ENCODE measurements around the gene AJAP1. TPM values are rescaled to one million over a fixed set of nuclear protein-coding genes. Genes with fewer than 3 reads are reported as not detected.

AJAP1 gene
- total and polyA plus RNA-seq, 2 donors (not counting 1 experiment from before 2014, with no cell fraction given) = 0.01 TPM; not detected in 1

GRCh38 chr1:4626061-4626460 lies 28.3 kb upstream of the AJAP1 start:
- Histone ChIP-seq H3K9me3 (ENCODE audit: control insufficient read depth, insufficient read depth, low read depth, low read length) (no peaks in the 10 kb centered on the region), H3K79me2 (ENCODE audit: control insufficient read depth, insufficient read depth, low read length) (no peaks in the 10 kb centered on the region), H3K4me2 (ENCODE audit: extremely low read depth, insufficient read depth, low read length) (no peak overlapping the region), H3K27me3 (ENCODE audit: control insufficient read depth, insufficient read depth, low read length) (no peaks in the 10 kb centered on the region), H3K9ac (ENCODE audit: insufficient read depth, low read length) (no peak overlapping the region), H3K36me3 (ENCODE audit: control insufficient read depth, insufficient read depth, low read length) (no peaks in the 10 kb centered on the region), H3K4me1 (ENCODE audit: control insufficient read depth, extremely low read depth, insufficient read depth, low read length) (no peaks in the 10 kb centered on the region), H4K20me1 (ENCODE audit: control insufficient read depth, extremely low read depth, insufficient read depth, low read length) (no peaks in the 10 kb centered on the region), H3K27ac (ENCODE audit: insufficient read depth, low read length) (no peak overlapping the region), H2AFZ (ENCODE audit: low read length) (no peak overlapping the region), H3K4me3 (replicated peaks in 1 of 4; ENCODE audit: control extremely low read depth in 1 of 4, insufficient read depth in 1 of 4, low read depth in 3 of 4, low read length in 4 of 4) (no peak overlapping the region)
- DNase-seq (ENCODE audit: low read depth in 2 of 2) = no peak
- TF ChIP-seq EZH2 (IDR thresholded peaks at IDR 0.05; ENCODE audit: low read length, missing control alignments) = no peak
- TF ChIP-seq, protein P1, sequence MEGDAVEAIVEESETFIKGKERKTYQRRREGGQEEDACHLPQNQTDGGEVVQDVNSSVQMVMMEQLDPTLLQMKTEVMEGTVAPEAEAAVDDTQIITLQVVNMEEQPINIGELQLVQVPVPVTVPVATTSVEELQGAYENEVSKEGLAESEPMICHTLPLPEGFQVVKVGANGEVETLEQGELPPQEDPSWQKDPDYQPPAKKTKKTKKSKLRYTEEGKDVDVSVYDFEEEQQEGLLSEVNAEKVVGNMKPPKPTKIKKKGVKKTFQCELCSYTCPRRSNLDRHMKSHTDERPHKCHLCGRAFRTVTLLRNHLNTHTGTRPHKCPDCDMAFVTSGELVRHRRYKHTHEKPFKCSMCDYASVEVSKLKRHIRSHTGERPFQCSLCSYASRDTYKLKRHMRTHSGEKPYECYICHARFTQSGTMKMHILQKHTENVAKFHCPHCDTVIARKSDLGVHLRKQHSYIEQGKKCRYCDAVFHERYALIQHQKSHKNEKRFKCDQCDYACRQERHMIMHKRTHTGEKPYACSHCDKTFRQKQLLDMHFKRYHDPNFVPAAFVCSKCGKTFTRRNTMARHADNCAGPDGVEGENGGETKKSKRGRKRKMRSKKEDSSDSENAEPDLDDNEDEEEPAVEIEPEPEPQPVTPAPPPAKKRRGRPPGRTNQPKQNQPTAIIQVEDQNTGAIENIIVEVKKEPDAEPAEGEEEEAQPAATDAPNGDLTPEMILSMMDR (conservative IDR thresholded peaks at IDR 0.05 in 1 of 2, IDR thresholded peaks at IDR 0.05 in 1 of 2; ENCODE audit: low read depth in 1 of 2, low read length in 2 of 2) = no peak

DNA sequence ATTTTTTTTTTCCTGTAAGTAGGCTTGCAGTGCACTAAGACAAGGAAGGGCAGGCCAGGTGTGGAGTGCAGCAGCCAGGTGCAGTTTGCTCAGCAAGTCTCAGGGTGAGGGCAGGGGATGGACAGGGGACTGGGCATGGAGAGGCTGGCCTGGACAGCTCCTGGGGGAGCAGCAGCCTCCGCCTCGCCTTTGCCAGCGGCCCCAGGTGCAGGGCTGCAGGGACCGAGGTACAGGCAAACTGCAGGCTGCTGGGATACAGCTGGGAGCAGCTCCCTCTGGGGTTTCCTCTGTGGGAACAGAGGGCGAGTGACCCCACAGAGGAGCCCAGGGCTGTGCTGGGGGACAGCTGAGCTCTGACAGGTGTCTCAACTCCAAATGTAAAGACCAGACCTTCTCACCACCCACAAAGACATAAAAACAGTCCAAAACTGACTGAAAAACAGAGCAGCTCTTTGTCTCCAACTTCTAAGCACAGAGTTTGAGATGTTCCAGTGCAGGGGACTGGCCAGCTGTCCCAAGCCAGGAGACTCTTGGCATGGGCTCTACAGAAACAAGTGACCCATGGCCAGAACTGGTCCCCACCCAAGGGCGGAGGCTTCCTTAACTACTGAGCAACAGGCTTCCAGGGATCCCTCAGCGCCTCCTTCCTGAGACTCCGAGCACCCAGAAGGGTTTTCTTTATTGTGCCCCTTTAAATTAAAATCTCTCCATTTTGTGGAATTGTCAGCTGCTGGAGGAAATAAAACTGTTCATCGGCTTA lies 27.7 kb upstream of the AJAP1 start:
- no peak overlapping the region for H3K4me2 ChIP-seq (ENCODE audit: extremely low read depth, insufficient read depth, low read length)
- DNase-seq (ENCODE audit: low read depth in 2 of 2) = no peak
- H3K4me3 ChIP-seq (replicated peaks in 1 of 4; ENCODE audit: control extremely low read depth in 1 of 4, insufficient read depth in 1 of 4, low read depth in 3 of 4, low read length in 4 of 4) = no peak overlapping the region
- no peak overlapping the region for H2AFZ ChIP-seq (ENCODE audit: low read length)
- no peaks in the 10 kb centered on the region for H3K27me3 ChIP-seq (ENCODE audit: control insufficient read depth, insufficient read depth, low read length)
- TF ChIP-seq, protein P1 (conservative IDR thresholded peaks at IDR 0.05 in 1 of 2, IDR thresholded peaks at IDR 0.05 in 1 of 2; ENCODE audit: low read depth in 1 of 2, low read length in 2 of 2) = no peak
- no peak for TF ChIP-seq EZH2 (IDR thresholded peaks at IDR 0.05; ENCODE audit: low read length, missing control alignments)
- no peaks in the 10 kb centered on the region for H3K4me1 ChIP-seq (ENCODE audit: control insufficient read depth, extremely low read depth, insufficient read depth, low read length)
- H3K79me2 ChIP-seq (ENCODE audit: control insufficient read depth, insufficient read depth, low read length) = no peaks in the 10 kb centered on the region
- H4K20me1 ChIP-seq (ENCODE audit: control insufficient read depth, extremely low read depth, insufficient read depth, low read length) = no peaks in the 10 kb centered on the region
- no peaks in the 10 kb centered on the region for H3K9me3 ChIP-seq (ENCODE audit: control insufficient read depth, insufficient read depth, low read depth, low read length)
- no peaks in the 10 kb centered on the region for H3K36me3 ChIP-seq (ENCODE audit: control insufficient read depth, insufficient read depth, low read length)
- H3K27ac ChIP-seq (ENCODE audit: insufficient read depth, low read length) = no peak overlapping the region
- H3K9ac ChIP-seq (ENCODE audit: insufficient read depth, low read length) = no peak overlapping the region

- no peak overlapping the region for H3K27ac ChIP-seq (ENCODE audit: insufficient read depth, low read length)
- DNase-seq (ENCODE audit: low read depth in 2 of 2) = no peak
- H3K9me3 ChIP-seq (ENCODE audit: control insufficient read depth, insufficient read depth, low read depth, low read length) = no peaks in the 10 kb centered on the region
- no peaks in the 10 kb centered on the region for H3K79me2 ChIP-seq (ENCODE audit: control insufficient read depth, insufficient read depth, low read length)
- H4K20me1 ChIP-seq (ENCODE audit: control insufficient read depth, extremely low read depth, insufficient read depth, low read length) = no peaks in the 10 kb centered on the region
- no peak overlapping the region for H3K4me3 ChIP-seq (replicated peaks in 1 of 4; ENCODE audit: control extremely low read depth in 1 of 4, insufficient read depth in 1 of 4, low read depth in 3 of 4, low read length in 4 of 4)
- TF ChIP-seq EZH2 (IDR thresholded peaks at IDR 0.05; ENCODE audit: low read length, missing control alignments) = no peak
- TF ChIP-seq, protein P1 (conservative IDR thresholded peaks at IDR 0.05 in 1 of 2, IDR thresholded peaks at IDR 0.05 in 1 of 2; ENCODE audit: low read depth in 1 of 2, low read length in 2 of 2) = no peak
- no peak overlapping the region for H2AFZ ChIP-seq (ENCODE audit: low read length)
- no peaks in the 10 kb centered on the region for H3K36me3 ChIP-seq (ENCODE audit: control insufficient read depth, insufficient read depth, low read length)
- H3K4me1 ChIP-seq (ENCODE audit: control insufficient read depth, extremely low read depth, insufficient read depth, low read length) = no peaks in the 10 kb centered on the region
- no peak overlapping the region for H3K9ac ChIP-seq (ENCODE audit: insufficient read depth, low read length)
- no peaks in the 10 kb centered on the region for H3K27me3 ChIP-seq (ENCODE audit: control insufficient read depth, insufficient read depth, low read length)
- H3K4me2 ChIP-seq (ENCODE audit: extremely low read depth, insufficient read depth, low read length) = no peak overlapping the region
These were observed 27.1 kb upstream of the AJAP1 start for GRCh38 chr1:4627353-4627752.

Measured in fibroblast of lung (primary cell).